ENCODE measurements around the gene PIH1D1.

DNA sequence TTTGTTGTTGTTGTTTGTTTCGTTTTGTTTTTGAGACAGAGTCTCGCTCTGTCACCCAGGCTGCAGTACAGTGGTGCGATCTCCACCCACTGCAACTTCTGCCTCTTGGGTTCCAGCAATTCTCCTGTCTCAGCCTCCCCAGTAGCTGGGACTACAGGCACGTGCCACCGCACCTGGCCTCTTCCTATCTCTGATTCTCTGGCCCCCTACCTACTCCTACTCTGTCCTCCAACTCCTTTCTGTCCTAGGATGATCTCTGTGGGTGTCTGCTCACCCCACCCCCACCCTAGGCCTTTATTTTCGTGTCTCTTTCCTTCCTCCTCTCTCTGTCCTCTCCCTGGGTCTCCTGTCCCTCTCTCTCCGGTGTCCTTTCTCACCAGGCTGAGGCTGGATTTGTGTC lies 1.2 kb downstream of the PIH1D1 start:
- TF ChIP-seq, protein P1, sequence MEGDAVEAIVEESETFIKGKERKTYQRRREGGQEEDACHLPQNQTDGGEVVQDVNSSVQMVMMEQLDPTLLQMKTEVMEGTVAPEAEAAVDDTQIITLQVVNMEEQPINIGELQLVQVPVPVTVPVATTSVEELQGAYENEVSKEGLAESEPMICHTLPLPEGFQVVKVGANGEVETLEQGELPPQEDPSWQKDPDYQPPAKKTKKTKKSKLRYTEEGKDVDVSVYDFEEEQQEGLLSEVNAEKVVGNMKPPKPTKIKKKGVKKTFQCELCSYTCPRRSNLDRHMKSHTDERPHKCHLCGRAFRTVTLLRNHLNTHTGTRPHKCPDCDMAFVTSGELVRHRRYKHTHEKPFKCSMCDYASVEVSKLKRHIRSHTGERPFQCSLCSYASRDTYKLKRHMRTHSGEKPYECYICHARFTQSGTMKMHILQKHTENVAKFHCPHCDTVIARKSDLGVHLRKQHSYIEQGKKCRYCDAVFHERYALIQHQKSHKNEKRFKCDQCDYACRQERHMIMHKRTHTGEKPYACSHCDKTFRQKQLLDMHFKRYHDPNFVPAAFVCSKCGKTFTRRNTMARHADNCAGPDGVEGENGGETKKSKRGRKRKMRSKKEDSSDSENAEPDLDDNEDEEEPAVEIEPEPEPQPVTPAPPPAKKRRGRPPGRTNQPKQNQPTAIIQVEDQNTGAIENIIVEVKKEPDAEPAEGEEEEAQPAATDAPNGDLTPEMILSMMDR (IDR thresholded peaks at IDR 0.05; ENCODE audit: low read depth, low read length) = no peak
- TF ChIP-seq, protein P2, sequence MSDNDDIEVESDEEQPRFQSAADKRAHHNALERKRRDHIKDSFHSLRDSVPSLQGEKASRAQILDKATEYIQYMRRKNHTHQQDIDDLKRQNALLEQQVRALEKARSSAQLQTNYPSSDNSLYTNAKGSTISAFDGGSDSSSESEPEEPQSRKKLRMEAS (IDR thresholded peaks at IDR 0.05; ENCODE audit: low read depth, low read length) = no peak
- TF ChIP-seq POLR2A (IDR thresholded peaks at IDR 0.05; ENCODE audit: extremely low read depth, insufficient read length) (no peak), MYC (IDR thresholded peaks at IDR 0.05; ENCODE audit: low read depth, low read length) (no peak)
